ENCODE measurements around the gene SRGAP2C.
"Not testable (repeated sequence)": the region's sequence is repeated elsewhere in the genome, so short reads cannot be mapped to it uniquely, and the experiment has no call there.

DNA sequence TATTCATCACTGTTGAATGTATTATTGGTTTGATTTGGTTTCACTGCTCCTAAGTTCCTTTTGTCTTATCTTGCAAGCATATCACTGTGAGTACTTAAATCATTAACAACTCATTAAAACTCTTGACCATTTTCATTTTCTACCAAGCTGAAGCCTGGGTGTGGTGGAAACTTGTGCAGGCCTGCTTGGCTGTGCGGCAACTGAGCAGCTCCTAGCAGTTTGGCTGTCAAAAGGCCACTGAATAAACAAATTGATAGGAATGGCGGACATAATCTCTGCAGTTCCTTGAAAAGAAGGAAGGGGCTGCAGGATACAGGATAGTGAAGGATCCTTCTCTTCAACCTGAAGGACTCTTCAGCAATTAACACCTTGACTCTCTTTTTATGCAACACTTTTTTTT is 26.0 kb downstream of the SRGAP2C start:
- TF ChIP-seq, protein P1, sequence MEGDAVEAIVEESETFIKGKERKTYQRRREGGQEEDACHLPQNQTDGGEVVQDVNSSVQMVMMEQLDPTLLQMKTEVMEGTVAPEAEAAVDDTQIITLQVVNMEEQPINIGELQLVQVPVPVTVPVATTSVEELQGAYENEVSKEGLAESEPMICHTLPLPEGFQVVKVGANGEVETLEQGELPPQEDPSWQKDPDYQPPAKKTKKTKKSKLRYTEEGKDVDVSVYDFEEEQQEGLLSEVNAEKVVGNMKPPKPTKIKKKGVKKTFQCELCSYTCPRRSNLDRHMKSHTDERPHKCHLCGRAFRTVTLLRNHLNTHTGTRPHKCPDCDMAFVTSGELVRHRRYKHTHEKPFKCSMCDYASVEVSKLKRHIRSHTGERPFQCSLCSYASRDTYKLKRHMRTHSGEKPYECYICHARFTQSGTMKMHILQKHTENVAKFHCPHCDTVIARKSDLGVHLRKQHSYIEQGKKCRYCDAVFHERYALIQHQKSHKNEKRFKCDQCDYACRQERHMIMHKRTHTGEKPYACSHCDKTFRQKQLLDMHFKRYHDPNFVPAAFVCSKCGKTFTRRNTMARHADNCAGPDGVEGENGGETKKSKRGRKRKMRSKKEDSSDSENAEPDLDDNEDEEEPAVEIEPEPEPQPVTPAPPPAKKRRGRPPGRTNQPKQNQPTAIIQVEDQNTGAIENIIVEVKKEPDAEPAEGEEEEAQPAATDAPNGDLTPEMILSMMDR (IDR thresholded peaks at IDR 0.05 in 8 of 11, conservative IDR thresholded peaks at IDR 0.05 in 3 of 11) = not testable (repeated sequence)
- TF ChIP-seq POLR2A (IDR thresholded peaks at IDR 0.05) = not testable (repeated sequence)

Data from spleen (tissue), 7 donors.